GM23338 (cell line): Measurements from ENCODE around the gene DNAH17. TPM values are rescaled to one million over a fixed set of nuclear protein-coding genes. Genes with fewer than 3 reads are reported as not detected.

ENCODE experiments used
- ATAC-seq: fragments of 200-7000 bp; cut with Tn5 transposase; 3 replicates; pipeline ENCODE4 v1.9.1; 2020
- DNase-seq: peaks from one replicate; pipeline ENCODE4 v3.0.0-alpha.2; 2015; ENCODE audit warnings: low spot score
- H2AFZ ChIP-seq: fragments of 200-600 bp; sonication (generic); 2 replicates; pipeline ENCODE4 v1.8.0; 2016; ENCODE audit warnings: antibody characterized with exemption, mild to moderate bottlenecking, moderate library complexity
- H3F3A ChIP-seq: fragments of 200-600 bp; sonication (generic); replicated peaks from 2 replicates; pipeline ENCODE4 v1.8.0; 2017; ENCODE audit warnings: antibody characterized with exemption, mixed run types, low read depth
- H3K27ac ChIP-seq: fragments of 200-600 bp; sonication (generic); 2 replicates; pipeline ENCODE4 v1.6.1; 2016; ENCODE audit warnings: low read depth
- H3K27me3 ChIP-seq: fragments of 200-600 bp; sonication (generic); 2 replicates; pipeline ENCODE4 v1.8.0; 2016; ENCODE audit warnings: mild to moderate bottlenecking, mixed run types, moderate library complexity; ENCODE audit not compliant: insufficient read depth
- H3K36me3 ChIP-seq: fragments of 200-600 bp; sonication (generic); 2 replicates; pipeline ENCODE4 v1.8.0; 2016; ENCODE audit warnings: mild to moderate bottlenecking; ENCODE audit not compliant: insufficient read depth
- H3K4me1 ChIP-seq: fragments of 200-600 bp; sonication (generic); 2 replicates; pipeline ENCODE4 v1.8.0; 2016; ENCODE audit warnings: mild to moderate bottlenecking, moderate library complexity; ENCODE audit not compliant: insufficient read depth
- H3K4me2 ChIP-seq: fragments of 200-600 bp; sonication (generic); 2 replicates; pipeline ENCODE4 v1.7.1; 2017; ENCODE audit warnings: mixed run types
- H3K4me3 ChIP-seq: fragments of 200-600 bp; sonication (generic); 2 replicates; pipeline ENCODE4 v1.6.1; 2016; ENCODE audit warnings: mixed run types
- H3K79me2 ChIP-seq: fragments of 200-600 bp; sonication (generic); replicated peaks from 2 replicates; pipeline ENCODE4 v1.8.0; 2017; ENCODE audit warnings: mild to moderate bottlenecking; ENCODE audit not compliant: insufficient read depth
- H3K9me2 ChIP-seq: fragments of 200-600 bp; sonication (generic); 2 replicates; pipeline ENCODE4 v1.8.0; 2017; ENCODE audit not compliant: insufficient read depth
- H4K20me1 ChIP-seq: fragments of 200-600 bp; sonication (generic); replicated peaks from 2 replicates; pipeline ENCODE4 v1.8.0; 2017; ENCODE audit warnings: mild to moderate bottlenecking; ENCODE audit not compliant: insufficient read depth
- H3K27ac Mint-ChIP-seq: 2 replicates; pipeline ENCODE4 v1.8.0; 2020; ENCODE audit warnings: inconsistent platforms, mild to moderate bottlenecking, moderate library complexity, mixed read lengths
- H3K27me3 Mint-ChIP-seq: 3 replicates; pipeline ENCODE4 v1.8.0; 2022; ENCODE audit warnings: low read depth, mild to moderate bottlenecking, moderate library complexity, mixed read lengths, inconsistent platforms; ENCODE audit not compliant: insufficient read depth, poor library complexity
- H3K36me3 Mint-ChIP-seq: 3 replicates; pipeline ENCODE4 v1.8.0; 2021; ENCODE audit warnings: low read depth, mild to moderate bottlenecking, inconsistent platforms, moderate library complexity, mixed read lengths
- H3K4me1 Mint-ChIP-seq: 3 replicates; pipeline ENCODE4 v1.8.0; 2020; ENCODE audit warnings: mild to moderate bottlenecking, inconsistent platforms, mixed read lengths
- H3K4me3 Mint-ChIP-seq: 3 replicates; pipeline ENCODE4 v1.8.0; 2021; ENCODE audit warnings: moderate library complexity, mild to moderate bottlenecking, inconsistent platforms, mixed read lengths
- H3K9me3 Mint-ChIP-seq: 3 replicates; pipeline ENCODE4 v1.8.0; 2020; ENCODE audit warnings: moderate library complexity, mild to moderate bottlenecking, inconsistent platforms, mixed read lengths
- CTCF ChIP-seq, 2 experiments: fragments of 200-600 bp in 1 of 2; sonication (generic) in 1 of 2; conservative IDR thresholded peaks; 2 replicates each; pipeline versions ENCODE4 v1.5.1 to v1.6.1; 2016 to 2017; ENCODE audit warnings: antibody characterized with exemption in 2 of 2, low read depth in 2 of 2, mild to moderate bottlenecking in 2 of 2, moderate library complexity in 1 of 2
- ETS1 ChIP-seq: IDR thresholded peaks from 2 replicates; pipeline ENCODE4 v1.6.1; 2016; ENCODE audit warnings: antibody characterized with exemption
- EZH2phosphoT487 ChIP-seq: fragments of 200-600 bp; sonication (generic); IDR thresholded peaks from one replicate; pipeline ENCODE4 v1.8.1; 2018; ENCODE audit warnings: antibody characterized with exemption; ENCODE audit not compliant: unreplicated experiment
- NANOG ChIP-seq: IDR thresholded peaks from 2 replicates; pipeline ENCODE4 v1.6.1; 2016; ENCODE audit warnings: antibody characterized with exemption, borderline replicate concordance
- POLR2AphosphoS5 ChIP-seq: IDR thresholded peaks from 2 replicates; pipeline ENCODE4 v1.6.1; 2016; ENCODE audit warnings: antibody characterized with exemption, low read depth
- REST ChIP-seq: IDR thresholded peaks from one replicate; pipeline ENCODE4 v1.6.1; 2018; ENCODE audit warnings: antibody characterized with exemption; ENCODE audit not compliant: unreplicated experiment
- ZNF462 ChIP-seq: fragments of 250-450 bp; sonication (Bioruptor Pico); IDR thresholded peaks from 2 replicates; pipeline ENCODE4 v1.5.0; 2020; ENCODE audit warnings: mild to moderate bottlenecking, moderate library complexity
- polyA plus RNA-seq: library from polyadenylated mRNA; unstranded; fragments of >200 nt; fragmentation: Nextera tagmentation; extraction: Ambion mirVana; gene quantifications from 2 replicates; pipeline ENCODE4 v1.2.1, GENCODE V29; 2016
- total RNA-seq: library from RNA; depleted of rRNA; stranded (reverse); fragments of >200 nt; shearing (Covaris generic); gene quantifications from 2 replicates; pipeline ENCODE4 v1.2.3, GENCODE V29; 2014

Gene DNAH17
- total and polyA plus RNA-seq, 2 experiments from 2014 or later, result 0.59 to 2.0 TPM

GRCh38 chr17:78430892-78431691, 146.1 kb downstream of the DNAH17 start:
- Histone ChIP-seq H3K27me3 (no peaks in the 10 kb centered on the region), H3K4me1 (peaks cover 6% of the 10 kb centered on the region; the same call in 1 of the 2 replicates), H2AFZ (no peak overlapping the region), H3K79me2 (no peaks in the 10 kb centered on the region), H3K4me3 (no peak overlapping the region), H3K36me3 (no peaks in the 10 kb centered on the region; the same call in 1 of the 2 replicates), H3K9me2 (no peaks in the 10 kb centered on the region), H3K27ac (peak overlapping the region; percentile 63; the same call in 1 of the 2 replicates), H4K20me1 (0 out of 2 replicates have a peak, but pooled peaks cover 3% of the 10 kb centered on the region), H3F3A (0 out of 2 replicates have a peak, but pooled peaks cover 8% of the 10 kb centered on the region), H3K4me2 (0 out of 2 replicates have a peak overlapping the region, but pooled peaks have one; percentile 14)
- no peak; the same call in 1 of the 2 replicates for TF ChIP-seq POLR2AphosphoS5
- no peak for TF ChIP-seq NANOG
- peak; percentile 47 for DNase-seq
- peak; percentile 18 for ATAC-seq
- Mint-ChIP-seq H3K9me3 (no peaks in the 10 kb centered on the region), H3K27ac (peak overlapping the region; percentile 85), H3K36me3 (peaks cover 16% of the 10 kb centered on the region), H3K4me1 (peaks cover 42% of the 10 kb centered on the region), H3K4me3 (no peak overlapping the region), H3K27me3 (peaks cover 19% of the 10 kb centered on the region)

GRCh38 chr17:78429618-78429995, 147.6 kb downstream of the DNAH17 start:
- Histone ChIP-seq H4K20me1 (peaks cover 3% of the 10 kb centered on the region; the same call in 1 of the 2 replicates), H3K27me3 (no peaks in the 10 kb centered on the region), H3K79me2 (no peaks in the 10 kb centered on the region), H2AFZ (no peak overlapping the region), H3K4me2 (no peak overlapping the region), H3K9me2 (no peaks in the 10 kb centered on the region), H3K4me1 (peaks cover 6% of the 10 kb centered on the region; the same call in 1 of the 2 replicates), H3K4me3 (no peak overlapping the region), H3K36me3 (no peaks in the 10 kb centered on the region; the same call in 1 of the 2 replicates), H3K27ac (no peak overlapping the region), H3F3A (0 out of 2 replicates have a peak, but pooled peaks cover 8% of the 10 kb centered on the region)
- Mint-ChIP-seq H3K4me3 (no peak overlapping the region), H3K27ac (no peak overlapping the region), H3K4me1 (peaks cover 31% of the 10 kb centered on the region), H3K27me3 (peaks cover 19% of the 10 kb centered on the region), H3K9me3 (no peaks in the 10 kb centered on the region), H3K36me3 (peaks cover 26% of the 10 kb centered on the region)
- no peak for ATAC-seq
- no peak for DNase-seq
- TF ChIP-seq ETS1 (no peak), EZH2phosphoT487 (no peak), CTCF (conservative IDR thresholded peaks at IDR 0.05; ENCODE audit: low read depth in 2 of 2) (no peak), ZNF462 (CRISPR knock-in tag) (no peak), REST (no peak)
